ENCODE results near the gene MRGPRX2. TPM values are rescaled to one million over a fixed set of nuclear protein-coding genes. Genes with fewer than 3 reads are reported as not detected.

MRGPRX2 gene
- total RNA-seq = not detected in 2 replicates

DNA sequence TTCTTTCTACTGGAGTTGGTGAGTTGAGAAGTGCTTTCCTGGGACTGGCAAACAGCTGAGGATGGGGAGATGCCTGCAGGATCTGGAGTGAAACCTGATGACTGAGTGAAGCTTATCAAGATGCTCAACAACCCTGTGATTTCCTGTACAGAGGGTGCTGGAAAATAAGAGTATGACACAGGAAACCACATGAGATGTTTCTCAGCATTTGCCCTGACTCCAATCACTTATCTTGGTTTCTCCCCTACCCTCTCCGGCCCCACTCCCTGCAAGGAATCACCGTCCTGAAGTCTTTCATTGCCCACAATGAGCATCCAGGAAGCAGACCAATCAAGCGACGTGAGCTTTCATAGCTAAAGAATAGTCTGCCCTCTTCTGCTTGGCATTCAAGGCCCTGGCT lies at the start of gene MRGPRX2:
Gene MRGPRX2 (minus strand): TSS at position 89 of the 400 bp plus-strand sequence. CDS start 4,315 bp downstream, outside the sequence.

Other genes starting within 250 kb of the MRGPRX2 start
- gene MRGPRX1, start 121.3 kb downstream of the MRGPRX2 start, total RNA-seq = not detected in 2 replicates
- gene ZDHHC13, start 56.5 kb upstream of the MRGPRX2 start, total RNA-seq = 13.8 and 17.2 TPM in 2 replicates
- not detected in 2 replicates for gene CSRP3, start 141.3 kb upstream of the MRGPRX2 start, total RNA-seq
- gene E2F8, start 180.2 kb upstream of the MRGPRX2 start, total RNA-seq = 1.2 and 2.0 TPM in 2 replicates